Activated CD4-positive, alpha-beta T cell treated with anti-CD3 and anti-CD28 coated beads for 1 hour (primary cell): ENCODE data around the gene PRM2.

ENCODE experiments used
- DNase-seq: peaks from one replicate; pipeline ENCODE4 v3.0.0-alpha.2; 2020

Gene PRM2, protein sequence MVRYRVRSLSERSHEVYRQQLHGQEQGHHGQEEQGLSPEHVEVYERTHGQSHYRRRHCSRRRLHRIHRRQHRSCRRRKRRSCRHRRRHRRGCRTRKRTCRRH

DNA sequence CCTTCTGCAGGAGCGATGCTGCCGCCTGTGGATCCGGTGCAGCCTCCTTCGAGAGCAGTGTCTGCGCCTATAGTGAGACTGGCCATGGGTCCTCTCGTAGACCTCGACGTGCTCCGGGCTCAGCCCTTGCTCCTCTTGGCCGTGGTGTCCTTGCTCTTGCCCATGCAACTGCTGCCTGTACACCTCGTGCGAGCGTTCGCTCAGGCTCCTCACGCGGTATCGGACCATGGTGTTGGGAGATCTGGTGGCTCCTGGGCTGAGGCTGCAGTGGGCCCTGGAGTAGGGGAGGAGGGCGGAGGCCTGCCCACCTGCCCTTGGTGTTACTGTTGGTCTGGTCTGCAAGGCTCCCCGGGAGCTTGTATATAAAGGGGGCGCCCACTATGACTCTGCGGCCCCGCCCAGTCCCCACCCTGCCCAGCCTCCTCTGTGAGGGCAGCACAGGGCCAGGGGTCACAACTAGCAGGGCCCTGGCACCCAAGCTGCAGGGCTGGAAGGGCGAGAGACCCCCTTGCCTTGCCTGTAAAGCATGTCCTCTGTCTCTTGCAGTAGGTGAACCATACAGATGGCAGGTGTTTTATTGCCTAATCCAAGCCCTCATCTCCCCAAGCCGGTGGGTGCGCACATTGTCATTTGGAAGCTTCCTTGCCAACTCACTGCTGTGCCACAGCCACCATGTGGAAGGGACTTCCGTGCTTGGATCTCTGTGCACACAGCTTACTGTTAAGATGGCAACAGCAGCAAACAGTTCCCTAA, at the start of gene PRM2:
PRM2 (minus strand) TSS at position 338 of the 753 bp plus-strand sequence; CDS start at position 228, 110 bp downstream.
- no peak for DNase-seq

DNA sequence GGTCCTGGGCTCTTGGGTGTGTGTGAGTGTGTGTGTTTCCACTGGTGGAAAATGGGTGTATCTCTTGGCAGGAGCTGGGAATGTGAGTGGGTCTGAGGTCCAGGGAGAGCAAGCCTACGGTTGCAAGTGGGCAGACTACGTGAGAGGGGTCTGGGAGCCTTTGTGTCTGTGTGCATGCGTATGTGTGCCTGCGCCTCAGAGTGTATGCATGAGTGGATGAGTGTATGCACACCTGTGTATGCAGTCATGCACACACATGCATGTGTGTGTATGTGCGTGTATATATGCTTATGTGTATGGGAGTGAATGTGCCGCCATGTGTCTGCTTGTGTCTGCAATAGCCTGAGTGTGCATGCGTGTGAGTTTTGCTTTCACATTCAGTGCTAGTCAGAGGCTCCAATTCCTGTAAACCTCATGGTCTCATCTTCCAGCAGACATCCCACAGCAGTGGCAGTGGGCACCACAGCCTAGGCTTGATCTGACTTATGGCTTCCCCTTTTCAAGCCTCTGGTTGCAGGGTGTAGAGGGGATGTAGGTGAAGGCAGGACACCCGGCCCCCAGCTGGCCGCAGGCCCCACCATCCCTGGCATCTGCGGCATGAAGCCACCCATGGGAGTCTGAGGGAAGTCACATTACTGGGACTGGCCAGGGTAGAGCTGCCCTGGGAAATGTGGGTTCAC, 49.3 kb upstream of the PRM2 start:
- no peak for DNase-seq

DNA sequence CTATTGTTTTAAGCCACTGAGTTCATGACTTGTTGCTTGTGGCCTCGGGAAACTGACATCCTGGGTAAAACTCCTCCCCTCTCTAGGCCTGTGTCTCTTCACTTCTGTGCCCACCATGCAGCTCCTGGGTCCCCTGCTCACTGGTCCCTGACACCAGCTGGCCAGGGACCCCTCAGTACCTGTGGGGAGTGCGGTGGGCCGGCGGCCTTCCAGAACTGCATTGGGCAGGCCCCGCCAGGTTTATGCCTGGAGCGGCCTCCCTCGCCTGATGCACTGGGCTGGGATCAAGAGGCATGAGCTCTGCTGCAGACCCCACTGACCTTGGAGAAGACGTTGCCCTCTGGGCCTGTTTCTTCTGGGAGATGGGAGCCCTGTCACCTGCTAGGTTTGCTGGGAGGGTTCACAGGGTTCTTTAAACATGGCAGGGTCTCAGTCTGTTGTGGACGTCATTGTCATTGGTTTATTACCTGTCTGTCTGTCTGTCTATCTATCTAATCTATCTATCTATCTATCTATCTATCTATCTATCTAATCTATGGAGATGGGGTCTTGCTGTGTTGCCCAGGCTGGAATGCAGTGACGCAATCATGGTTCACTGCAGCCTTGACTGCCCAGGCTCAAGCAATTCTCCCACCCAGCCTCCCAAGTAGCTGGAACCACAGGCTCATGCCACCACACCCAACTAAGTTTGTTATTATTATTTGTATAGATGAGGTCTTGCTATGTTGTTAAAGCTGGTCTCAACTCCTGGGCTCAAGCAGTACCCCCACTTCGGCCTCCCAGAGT, 47.5 kb upstream of the PRM2 start:
- DNase-seq, result no peak

- DNase-seq, result no peak
These were observed 46.5 kb upstream of the PRM2 start for GRCh38 chr16:11322823-11323222.

GRCh38 chr16:11321662-11322061, 45.4 kb upstream of the PRM2 start:
- no peak for DNase-seq

GRCh38 chr16:11320170-11320569, 43.9 kb upstream of the PRM2 start:
- DNase-seq, result no peak

DNA sequence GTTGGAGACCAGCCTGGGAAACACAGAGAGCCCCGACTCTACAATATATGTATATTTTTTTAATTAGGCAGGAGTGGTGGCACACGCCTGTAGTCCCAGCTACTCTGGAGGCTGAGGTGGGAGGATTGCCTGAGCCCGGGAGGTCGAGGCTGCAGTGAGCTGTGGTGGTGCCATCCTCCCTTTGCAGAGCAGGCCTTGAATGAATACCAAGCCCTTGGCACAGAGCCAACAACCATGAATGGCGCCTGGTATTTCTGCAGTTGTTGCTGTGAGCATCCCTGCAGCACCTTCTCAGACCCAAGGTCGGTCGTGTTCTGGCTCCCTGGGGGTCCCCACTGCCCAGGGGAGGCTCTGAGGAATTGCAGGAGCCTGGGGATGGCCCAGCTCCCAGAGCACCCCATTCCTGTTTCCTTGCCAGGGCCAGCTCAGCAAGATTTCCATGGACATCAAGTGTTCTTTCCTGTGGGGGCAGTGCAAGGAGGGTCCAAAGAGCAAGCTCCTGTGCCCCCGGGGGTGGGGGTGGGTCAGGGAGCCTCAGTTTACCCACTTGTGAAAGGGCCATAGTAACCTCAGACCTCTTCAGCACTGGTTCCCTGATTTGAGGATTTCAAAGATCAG, 43.4 kb upstream of the PRM2 start:
- no peak for DNase-seq

DNA sequence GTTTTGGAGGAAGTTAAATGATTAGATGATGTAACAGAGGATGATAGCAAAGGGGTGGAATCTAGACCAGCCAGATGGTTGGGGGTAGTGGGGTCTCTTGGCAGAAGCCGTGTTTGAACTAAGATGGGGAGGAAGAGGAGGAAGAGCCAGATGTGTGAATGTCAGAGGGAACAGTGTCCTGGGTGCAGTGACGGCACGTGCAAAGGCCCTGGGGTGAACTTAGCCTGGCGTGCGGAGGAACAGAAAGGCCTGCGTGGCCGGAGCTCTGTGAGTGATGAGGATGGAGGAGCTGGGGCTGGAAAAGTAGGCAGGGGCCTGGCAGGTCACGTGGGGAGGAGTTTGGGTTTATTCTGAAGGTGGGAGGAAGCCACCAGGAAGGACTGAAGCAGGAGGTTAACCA, 42.5 kb upstream of the PRM2 start:
- DNase-seq, result no peak

DNA sequence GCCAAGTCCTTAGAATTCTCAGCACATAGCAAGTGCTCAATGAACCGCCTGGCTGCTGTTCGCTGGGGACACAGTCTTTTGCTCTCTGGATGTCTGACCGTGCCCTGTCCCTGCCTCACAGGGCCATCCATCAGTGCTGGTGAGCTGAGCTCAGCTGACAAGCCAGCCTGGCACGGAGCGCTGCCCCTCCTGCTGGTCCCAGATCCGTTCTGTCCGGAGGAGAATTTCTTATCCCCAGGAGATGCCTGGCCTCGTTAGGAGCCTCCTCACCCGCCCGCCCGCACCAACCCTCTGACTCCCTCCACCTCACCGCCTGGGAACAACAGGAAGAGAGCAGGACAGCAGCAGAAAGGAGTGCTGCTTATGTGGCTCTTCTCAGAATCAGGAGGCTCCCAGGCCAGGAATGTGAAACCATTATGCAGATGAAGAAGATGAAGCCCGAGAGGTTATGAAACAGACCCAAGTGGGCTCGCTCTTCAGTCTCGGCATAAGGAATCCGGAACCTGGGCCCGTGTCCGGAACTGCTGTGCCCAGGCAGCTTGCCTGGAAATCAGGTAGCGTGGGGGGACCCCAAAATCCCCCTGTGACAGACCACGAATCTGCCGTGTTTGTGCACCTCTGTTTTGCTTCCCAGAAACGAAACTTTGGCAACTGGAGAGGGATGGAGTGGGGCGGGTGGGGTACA, 40.2 kb upstream of the PRM2 start:
- DNase-seq, result no peak

DNA sequence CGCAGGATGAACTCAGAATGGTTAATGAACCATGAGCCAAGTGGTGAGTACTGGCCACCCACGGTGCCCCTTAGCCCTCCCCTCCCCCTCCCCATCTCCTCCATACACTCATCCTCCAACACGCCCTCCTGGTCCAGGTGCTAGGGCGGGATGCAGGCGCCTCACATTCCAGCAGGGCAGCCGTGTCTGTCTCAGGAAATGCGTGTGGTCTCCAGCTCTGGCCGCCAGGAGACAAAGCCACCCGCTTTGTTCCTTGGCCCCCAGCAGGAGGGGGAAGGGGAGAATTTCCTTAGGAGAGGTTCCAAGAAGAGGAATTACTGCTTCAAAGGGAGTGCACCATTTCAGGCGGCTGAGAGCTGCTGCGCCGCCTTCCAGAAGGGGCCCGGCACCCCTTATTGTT, 39.2 kb upstream of the PRM2 start:
- no peak for DNase-seq

- no peak for DNase-seq
These were observed 38.1 kb upstream of the PRM2 start for GRCh38 chr16:11314309-11314894.

DNA sequence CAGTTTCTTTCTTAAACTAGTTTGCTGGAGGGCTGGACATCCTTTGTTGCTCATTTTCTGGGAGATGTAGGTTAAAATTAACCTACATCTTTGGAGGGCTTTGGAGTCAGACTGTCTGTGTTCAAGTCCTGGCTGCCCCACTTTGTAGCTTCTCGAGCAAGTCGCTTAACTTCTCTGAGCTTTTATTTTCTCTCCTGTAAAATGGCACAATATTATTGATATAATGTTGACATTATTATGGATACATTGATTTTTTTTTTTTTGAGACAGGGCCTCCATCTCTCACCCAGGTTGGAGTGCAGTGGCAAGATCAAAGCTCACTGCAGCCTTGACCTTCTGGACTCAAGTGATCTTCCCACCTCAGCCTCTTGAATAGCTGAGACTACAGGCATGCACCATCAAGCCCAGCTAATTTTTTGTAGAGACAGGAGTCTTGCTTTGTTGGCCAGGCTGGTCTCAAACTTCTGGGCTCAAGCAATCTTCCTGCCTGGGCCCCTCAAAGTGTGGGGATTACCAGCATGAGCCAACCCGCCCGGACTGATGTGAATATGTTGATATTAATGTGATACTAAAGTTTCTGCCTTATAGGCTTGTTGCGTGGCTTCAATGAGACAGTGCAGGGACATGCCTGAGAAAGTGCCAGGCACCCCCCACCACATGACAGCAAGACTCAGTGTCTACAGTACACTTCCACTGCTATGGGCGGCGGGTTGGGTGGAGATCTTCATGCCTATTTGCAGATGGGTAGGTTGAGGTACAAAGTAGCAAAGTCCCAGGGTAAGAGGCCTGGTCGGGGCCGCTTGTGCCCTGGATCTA, 37.4 kb upstream of the PRM2 start:
- no peak for DNase-seq

GRCh38 chr16:11312718-11313492, 36.6 kb upstream of the PRM2 start:
- no peak for DNase-seq

- DNase-seq, result no peak
These were observed 34.8 kb upstream of the PRM2 start for GRCh38 chr16:11310997-11311561.

- no peak for DNase-seq
These were observed 34.3 kb upstream of the PRM2 start for GRCh38 chr16:11310634-11310977.

- no peak for DNase-seq
These were observed 33.8 kb upstream of the PRM2 start for GRCh38 chr16:11309895-11310633.

DNA sequence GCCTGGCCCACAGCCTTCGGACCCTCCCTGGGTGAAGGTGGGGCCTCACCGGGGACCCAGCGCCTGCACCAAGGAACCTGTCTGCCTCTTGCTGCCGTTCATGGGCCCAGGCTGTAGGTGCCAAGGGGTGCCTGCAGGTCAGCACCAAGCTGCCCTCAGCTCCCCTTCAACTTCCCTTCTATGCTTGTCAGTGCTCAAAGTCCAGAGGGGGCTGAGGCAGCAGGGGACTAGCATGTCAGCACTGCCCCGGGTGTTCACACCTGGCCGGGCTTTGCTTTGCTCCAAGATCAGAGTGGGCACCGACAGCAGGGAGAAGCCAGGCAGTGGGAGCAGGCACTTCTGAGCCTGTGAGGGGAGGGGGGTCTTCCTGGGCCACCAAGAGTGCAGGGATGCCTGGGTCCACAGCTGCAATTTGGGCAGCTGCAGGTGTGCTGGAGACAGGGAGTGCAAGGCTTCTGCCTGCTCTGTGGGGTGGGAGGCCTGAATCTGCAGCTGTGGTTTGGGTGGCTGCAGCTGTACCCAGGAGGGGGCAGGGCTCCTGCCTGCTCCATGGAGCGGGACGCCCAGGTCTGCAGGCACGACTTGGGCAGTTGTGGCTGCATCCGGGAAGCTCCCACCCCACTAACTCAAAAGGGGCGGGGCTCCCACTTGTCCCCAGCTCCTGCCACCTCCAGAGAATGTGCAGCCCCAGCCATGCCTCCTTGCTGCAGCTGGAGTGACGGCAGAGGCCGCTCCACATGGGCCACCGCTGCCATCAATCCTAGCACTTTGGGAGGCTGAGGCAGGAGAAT, 32.4 kb upstream of the PRM2 start:
- DNase-seq, result no peak
